AG08395 (cell line): ENCODE measurements around the gene TWNK.

Source experiments
- DNase-seq: peaks from one replicate; pipeline ENCODE4 v3.0.0; 2012; ENCODE audit warnings: mixed read lengths, low spot score

Gene TWNK

DNA sequence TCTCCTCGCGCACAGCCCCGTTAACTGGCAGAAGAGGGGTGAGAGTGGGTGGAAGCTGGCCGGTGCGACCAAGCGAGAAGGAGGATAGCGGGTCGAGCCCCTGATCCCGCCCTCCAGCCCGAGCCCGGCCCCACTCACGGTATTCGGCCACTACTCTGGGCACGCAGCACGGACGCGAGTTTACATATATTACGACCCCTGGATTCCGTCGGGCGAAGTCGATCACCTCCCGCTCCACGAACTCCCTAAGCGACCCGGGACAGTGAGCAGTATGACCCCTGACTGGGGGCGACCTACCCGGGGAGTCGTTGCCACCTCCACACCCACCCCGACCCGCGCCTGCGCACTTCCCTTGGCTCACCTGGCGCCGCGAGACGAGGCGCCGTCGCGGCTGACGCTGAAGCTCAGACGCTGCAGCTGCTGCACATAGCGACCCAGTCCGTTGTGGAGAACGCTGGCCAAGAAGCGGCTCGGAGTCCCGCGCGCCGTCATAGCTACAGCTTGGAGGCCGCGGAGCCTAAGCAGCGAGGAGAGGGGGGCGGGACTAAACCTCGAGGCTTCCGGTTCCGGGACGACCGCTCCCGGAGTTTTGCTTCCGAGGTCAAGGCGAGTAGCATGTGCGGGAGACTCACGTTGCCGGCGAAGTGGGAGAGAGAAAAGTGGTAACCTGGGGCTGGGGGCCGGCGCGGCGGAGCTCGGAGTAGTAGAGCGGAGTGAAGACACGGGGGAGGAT is at the start of gene TWNK, which contains the start of gene MRPL43:
Gene TWNK, plus strand, starts transcription at position 592 of the 733 bp plus-strand sequence. CDS start 668 bp downstream, outside the sequence.
Gene MRPL43, minus strand, starts transcription at position 546 of the 733 bp plus-strand sequence. Its CDS starts 54 bp downstream, at position 492.
- peak; percentile 91 for DNase-seq

DNA sequence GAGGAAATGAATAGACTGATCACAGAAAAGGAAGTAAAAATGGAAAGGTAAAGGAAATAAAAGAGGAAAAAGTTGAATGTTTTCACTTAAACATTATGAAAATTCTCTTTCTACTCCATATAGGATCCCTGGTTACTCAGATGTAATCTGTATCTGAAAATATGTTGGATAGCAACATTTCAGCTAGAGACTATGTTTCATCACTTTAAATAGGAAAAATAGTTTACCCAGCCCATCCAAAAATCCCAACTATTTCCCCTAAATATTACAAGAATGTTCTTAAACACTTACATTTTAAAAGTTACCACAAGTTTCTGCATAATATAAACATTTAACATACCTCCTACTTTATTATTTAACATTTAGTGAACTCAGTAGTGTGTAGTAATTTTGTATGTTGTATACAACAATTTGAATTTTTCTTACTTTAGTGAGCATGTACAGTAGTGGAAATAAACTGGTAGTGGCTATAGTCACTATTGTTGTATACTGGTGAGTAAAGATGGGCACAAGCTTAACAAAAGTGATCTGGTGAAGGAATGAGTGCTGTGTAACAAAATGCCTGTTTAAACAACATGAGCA is 47.5 kb upstream of the TWNK start:
- DNase-seq, result no peak

DNA sequence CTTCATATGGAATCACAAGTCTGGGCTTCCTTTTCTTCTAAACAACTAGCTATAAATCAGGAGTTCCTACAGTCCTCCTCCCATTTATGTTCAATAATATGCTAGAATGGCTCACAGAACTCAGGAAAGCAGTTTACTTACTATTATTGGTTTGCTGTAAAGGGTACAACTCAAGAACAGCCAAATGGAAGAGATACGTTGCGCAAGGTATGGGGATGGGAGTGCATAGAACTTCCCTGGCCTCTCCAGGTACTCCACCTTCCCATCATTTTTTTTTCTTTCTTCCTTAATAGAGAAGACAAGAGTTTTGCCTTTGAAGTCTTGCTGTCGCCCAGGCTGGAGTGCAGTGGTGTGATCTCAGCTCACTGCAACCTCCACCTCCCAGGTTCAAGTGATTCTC is 45.1 kb upstream of the TWNK start:
- no peak for DNase-seq

DNA sequence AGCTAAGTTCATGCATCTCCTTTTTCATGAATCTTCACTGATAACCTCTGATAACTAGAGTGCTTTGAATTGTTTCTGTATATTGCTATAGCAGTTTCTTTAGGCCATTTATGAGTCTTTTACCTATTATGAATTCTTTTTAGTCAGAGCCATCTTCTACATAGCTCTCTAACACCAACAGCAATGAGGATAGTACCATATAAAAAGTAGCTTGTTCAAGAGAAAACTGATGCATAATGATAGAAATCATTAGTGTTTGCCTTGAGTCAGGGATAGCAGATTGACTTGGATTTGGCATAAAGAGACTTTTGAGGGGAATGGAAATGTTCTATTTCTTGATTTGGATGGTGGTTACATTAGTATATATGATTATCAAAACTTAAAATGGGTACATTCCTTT is 43.8 kb upstream of the TWNK start:
- no peak for DNase-seq

DNA sequence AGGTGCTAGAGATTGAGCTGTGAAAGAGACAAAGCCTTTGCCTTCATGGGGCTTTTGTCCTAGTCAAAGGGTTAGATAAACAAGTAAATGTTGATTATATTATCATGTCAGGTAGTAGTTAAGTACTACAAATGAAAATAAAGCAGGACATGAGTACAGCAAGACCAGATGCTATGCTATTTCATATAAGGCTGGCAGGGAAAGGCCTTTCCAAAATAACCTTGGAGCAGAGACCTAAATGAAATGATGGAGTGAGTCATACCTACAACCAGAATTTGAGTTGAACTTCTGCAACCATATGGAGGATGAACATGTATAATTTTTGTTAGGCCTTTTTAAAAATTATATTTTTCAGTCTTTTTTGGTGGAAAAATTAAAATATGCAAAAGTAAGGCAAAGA is 41.6 kb upstream of the TWNK start:
- DNase-seq, result no peak

DNA sequence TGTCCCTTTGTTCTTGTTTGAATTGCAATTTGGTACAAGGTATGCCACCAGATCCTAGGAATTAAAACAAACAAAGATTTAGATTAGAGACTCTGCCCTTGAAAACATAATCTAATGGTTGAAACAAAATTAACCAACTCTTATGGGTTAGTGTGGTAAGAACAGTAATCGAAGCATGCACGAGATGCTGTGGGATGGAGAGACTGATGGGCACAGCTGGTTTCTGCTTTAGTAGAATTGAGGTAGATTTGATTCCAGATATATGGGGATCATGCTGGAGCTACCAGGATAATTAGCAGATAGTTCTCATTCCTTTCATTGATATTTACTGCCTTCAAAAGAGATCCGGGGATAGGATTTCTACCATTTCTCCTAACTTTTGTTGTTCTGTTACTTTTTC is 38.4 kb upstream of the TWNK start:
- no peak for DNase-seq

DNA sequence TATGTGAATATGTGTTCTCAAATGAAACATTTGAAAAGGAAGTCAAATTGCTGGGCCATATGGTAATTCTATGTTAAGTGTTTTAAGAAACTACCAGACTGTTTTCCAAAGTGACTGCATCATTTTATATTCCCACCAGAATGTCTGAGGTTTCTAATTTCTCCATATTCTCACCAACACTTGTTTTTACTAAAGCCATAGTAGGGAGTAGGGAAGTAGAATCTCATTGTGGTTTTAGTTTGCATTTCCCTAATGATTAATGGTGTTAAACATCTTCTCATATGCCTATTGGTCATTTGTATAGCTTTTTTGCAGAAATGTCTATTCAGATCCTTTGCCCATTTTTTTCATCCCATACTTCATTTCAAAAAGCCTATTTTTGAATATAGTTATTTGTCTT is 27.1 kb upstream of the TWNK start:
- no peak for DNase-seq

DNA sequence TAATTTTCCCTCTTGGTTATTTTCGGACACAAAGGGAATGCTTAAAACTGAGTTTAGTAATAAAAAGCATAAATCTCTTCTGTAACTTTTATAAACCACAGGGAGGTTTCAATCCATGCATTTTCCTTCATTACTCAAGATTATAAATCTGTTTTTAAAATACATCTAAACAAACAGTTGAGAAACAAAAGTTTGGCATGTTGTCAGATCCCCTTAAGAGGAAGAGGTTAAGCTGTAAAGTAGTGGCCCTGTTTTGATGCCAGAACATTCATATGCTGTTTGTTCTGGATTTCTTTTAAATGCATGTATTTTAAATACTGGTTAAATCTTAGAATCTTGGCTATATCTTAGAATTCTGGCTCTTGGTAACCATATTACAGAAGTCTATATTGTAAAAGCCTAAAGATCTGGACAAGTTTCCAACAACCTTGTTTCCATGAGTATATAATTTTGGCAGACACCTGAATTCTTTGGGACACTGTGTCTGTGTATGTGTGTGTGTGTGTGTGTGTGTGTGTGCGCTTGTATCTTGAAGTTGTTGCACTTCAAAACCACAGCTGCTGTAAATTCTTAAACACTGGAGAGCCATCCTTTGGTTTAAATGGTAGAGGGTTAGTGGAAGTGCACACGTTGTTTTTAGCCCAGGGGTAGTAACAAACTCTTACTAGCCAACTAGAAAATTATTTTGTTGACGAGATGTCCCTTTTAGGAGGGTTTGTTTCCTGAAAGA is 24.8 kb upstream of the TWNK start:
- no peak for DNase-seq

DNA sequence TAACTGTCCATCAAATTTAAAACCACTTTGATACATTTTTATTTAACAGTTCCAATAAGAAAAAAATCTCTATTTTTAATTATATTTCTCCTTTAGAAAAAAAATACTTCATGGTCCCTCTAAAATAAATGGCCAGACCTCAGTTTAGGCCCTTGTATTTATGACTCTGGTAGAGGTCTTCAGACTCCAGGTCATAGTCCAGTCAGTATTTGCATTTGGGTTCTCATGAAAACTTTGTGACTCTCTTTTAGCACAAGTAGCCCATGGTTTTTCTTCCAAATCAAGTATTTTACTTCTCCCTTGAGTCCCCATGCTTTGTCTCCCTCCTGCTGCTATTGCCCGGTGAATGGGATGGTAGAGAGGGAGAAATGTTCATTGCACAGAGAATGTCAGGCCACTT is 23.5 kb upstream of the TWNK start:
- no peak for DNase-seq

DNA sequence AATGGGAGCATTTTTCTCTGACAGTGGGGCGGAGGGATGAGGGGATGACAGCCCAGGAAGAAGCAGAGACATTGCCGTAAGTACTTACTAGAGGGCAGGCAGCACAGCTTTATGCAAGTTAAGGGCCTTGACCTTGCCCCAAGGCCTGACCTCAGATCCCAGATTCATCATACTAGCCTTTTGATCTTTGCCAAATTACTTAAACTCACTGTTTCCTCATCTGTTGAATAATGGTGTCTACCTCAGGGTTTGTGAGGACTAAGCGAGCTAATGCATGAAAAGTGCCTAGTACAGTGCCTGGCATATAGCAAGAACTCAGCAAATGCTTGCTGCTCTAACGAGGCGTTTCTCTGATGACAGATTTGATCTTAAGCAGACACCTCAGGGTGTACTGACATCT is 21.5 kb upstream of the TWNK start:
- no peak for DNase-seq

DNA sequence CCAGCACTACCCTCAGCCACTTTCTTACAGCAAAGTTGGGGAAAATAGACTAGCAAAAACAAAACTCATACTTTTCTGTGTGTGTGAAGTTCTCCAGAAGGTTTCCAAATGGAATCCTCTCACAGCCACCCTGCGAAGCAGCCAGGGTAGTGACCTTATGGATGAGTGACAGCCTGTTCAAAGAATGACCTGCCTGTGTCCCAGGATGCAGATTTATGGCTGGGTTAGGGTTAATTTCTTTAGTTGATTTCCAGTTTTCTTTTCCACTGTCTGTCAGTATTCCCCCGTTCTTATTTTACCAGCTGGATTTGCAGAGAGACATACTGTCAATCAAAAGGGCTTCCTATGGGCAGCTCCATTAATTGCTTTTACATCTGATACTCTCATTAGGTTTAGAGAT is 20.5 kb upstream of the TWNK start:
- DNase-seq, result no peak

DNA sequence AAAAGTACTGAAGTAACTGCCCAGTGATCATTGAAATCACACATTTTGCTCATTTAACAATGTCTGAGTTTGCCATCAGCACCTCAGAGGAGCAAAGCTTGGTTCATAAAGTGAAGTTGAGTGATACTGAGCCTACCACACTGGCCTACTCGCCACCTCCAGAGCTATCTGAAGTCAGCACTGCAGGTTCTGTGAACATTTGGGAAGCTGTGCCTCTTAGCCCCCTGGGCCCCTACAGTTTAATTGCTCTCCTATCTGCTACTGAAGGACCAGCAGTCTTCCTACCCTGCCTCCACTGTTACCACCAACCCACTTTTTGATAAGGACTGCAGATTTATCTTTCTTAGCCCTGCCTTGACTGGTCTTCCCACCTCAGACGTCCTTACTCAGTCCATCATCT is 20.0 kb upstream of the TWNK start:
- no peak for DNase-seq

DNA sequence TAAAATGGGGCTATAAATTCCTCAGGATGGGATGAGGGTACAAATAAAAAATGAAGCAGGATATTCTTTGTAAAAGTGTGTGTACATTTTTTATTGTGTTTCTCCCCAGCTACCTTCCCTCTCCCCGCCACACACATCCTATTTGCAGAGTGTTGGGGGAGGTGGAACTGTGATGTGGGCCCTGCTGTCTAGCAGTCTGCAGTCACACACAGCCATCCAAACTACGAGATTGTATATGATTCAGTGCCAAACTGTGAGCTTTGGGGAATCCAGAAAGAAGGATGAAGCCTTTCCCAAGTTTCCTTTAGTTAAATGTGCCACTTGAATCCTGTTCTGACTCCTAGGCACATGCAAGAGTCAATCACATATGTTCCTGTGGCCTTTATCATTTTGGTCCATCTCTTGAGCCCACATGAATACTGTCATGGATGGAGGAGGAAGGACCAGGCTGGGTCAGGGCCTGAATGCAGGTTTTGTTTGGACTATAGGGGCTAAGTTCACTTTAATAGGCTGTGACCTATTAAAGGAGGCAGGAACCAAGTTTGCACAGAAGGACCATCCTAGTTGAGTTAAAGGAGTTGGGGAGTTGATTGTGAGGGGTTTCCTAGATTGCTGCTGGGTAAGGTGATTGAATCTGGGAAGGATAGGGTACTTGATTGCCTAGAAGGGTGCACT is 19.1 kb upstream of the TWNK start:
- DNase-seq, result no peak

DNA sequence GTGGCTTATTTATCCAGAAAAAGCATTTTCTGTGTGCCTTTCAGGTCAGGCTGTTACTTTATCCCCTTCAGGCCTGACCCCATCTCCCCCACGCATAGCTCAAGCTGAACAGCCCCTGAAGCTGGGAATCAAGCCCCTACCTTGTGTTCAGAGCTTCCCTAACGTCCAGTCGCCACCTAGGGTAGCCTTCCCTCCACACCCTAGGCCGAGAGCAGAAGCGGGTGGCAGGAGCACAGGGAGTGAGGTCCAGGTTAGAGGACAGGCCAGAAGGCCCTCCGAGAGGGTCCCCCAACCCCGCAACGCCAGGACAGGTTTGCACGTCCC is 18.5 kb upstream of the TWNK start:
- no peak for DNase-seq

DNA sequence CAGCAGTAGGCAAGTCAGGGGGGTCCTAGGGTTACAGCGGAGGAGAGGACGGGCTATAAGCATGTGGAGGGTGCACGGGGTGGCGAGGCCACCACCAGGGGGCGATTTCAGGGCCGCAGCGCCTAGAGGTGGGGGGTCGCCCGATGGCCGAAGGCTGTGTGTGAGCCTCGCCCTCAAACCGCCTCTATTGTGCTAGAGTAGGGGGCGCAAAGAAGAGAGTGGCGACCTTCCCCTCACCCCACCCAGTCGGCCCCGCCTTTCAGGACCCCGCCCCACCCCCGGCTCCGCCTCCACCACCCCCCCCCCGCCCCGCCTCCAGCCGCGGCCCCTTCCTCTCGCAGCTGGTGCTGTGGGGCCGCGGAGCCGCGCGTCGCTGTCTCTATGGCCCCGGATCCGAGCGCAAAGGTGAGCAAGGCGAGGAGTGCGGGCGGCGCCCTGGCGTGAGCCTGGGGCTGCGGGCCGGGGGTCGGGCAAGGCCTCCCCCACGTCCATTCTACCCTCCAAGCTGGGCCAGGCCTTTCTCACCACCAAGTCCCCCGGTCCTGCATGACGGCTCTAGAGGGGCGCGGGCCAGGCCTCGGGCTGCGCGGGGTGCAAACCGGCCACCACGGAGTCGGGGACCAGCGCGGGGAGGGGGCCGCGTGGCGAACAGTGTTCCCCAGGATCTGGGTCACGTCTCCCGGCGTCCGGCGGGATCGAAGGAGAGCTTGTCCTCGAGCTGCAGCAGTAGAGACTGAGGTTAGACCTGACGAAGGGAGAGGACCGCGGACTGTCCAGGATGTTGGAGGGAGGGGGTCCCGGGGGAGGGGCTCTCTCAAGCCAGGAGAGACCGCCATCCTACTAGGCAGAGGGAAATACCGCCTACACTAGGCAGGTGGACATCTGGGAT is 17.9 kb upstream of the TWNK start, which contains the start of gene SEMA4G:
Gene SEMA4G, plus strand, starts transcription at position 318 of the 889 bp plus-strand sequence. CDS start 3,409 bp downstream, outside the sequence.
- DNase-seq, result peak; percentile 60

DNA sequence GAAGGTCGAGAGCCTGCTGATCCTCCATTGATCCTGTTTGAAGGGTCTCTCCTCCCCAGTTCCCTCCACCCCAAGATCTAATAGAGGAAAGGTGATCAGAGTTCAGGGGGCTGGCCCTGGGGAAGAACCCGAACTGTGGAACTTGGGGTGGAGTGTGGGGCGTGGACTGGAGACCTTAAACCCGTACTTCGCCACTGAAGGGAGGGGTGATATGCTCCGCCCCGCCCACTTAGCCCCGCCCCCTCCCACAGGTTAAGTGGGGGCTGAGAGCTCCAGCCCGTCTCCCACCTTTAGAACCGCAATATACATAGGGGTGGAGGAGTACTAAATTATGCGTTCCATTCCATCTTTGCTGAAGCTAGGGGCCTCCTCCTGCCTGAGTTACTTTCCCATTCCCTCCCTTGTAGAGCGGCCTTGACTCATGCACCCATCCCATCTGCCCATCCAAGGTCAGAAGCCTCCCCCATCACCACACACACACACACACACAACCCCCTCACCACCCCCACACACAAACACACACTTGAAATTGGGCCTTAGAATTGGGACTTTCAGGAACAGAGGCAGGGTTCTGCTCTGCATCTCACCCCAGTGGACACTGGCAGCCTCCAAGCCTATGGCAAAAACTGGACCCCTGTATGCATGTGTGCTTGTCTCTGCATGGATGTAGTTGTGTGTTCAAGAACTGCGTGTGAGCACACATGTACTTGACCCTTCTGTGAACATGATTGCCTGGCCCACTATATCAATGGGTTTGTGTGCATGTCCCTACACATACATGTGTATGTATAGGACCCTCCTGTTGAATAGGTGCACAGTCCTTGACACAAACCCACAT is 17.0 kb upstream of the TWNK start:
- DNase-seq, result no peak

DNA sequence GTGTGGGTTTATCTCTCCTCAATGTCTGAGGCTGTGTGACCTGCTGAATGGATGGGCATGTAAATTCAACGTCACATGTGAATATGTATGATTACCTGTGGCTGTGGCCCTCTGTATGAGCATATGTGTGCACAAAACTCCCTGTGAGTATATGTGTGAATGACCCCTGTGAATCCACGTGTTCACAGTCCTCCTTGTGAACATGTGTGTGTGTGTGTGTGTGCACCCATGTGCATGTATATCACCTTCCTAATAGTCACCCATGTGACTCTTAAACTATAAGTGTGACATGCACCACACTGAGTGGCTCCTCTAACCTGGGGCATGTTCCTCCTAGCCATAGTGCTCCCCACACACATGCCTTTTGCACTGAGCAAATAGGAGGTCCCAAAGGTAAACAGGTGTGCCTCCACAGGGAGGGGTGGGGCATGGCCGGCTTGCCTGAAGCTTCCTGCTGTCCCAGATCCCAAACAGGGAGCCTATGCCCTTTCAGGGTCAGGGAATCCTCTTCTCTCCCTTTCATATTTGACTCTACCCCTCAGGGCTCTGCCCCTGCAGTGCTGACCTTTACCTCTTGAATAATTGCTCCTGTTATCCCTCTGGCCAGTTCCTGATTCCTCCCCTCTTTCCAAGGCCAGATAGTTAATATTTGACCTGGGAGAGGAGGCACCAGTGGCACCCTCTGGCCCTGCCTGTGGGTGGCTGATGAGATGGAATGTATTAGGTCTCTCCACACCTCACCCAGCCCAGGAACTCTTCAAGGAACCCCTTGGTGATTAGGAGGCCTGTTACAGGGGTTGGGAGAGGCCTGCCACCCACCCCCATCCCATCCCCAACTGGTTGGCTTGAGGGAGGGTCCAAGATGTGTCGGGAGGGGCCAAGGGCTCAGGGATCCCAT is 16.2 kb upstream of the TWNK start:
- DNase-seq, result no peak

DNA sequence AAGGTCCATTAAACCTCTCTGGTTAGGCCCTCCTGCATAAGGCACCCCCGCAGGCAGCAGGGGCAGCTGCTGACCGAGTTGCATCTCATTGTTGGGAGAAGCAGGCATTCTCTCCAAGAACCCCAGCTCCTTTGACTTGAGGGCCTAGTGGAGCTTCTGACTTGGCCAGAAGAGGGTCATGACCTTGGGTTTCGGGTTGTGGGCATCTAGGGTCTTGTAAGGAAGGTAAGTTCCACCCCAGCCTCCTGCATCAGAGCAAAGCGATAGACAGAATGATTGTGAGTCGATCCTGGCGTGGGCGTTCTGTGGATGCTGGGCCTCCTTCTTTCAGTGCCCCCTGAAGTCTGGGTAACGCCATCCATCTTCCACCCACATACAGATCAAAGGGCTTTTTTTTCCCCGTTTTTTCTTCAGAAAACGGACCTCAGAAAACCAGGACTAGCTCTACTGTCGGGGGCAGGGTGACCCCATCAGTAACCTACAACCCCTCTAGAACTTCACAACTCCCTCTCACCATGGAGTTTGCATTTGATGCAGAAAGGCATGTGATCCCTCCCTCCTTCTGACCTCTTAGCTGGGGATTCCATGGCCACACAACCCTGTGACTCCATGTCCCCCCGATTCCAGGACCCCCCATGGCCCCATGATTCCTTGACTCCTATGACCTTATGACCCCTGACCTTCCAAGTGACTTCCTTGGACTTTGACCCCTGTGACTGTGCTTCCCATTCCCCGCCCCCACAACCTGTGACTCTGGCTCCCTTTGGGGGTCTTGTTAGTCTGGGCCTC is 15.0 kb upstream of the TWNK start:
- DNase-seq, result no peak
